Body of pancreas (tissue), 4 donors: ENCODE results near the gene TCEAL4. TPM values are rescaled to one million over a fixed set of nuclear protein-coding genes. Genes with fewer than 3 reads are reported as not detected.

Source experiments
- ATAC-seq: fragments of 150-250 bp; one replicate; pipeline ENCODE4 v1.9.1; 2016
- DNase-seq, 4 donors: peaks; one replicate each; pipeline ENCODE4 v3.0.0-alpha.2; 2019
- H3K27ac ChIP-seq, 4 donors: fragments of 200-600 bp; sonication (generic); 1 replicate in 3 of 4; 2 replicates in 1 of 4; pipeline versions ENCODE4 v1.5.1 to v1.6.1; 2016 to 2019; ENCODE audit warnings: mild to moderate bottlenecking in 1 of 4, mixed read lengths in 1 of 4, moderate library complexity in 1 of 4
- H3K27me3 ChIP-seq, 2 donors: fragments of 200-600 bp; sonication (generic); one replicate each; pipeline ENCODE4 v1.6.0; 2016; ENCODE audit warnings: mild to moderate bottlenecking in 1 of 2
- H3K36me3 ChIP-seq, 2 donors: fragments of 200-600 bp; sonication (generic); replicated peaks in 1 of 2; 2 replicates each; pipeline ENCODE4 v1.5.1; 2016; ENCODE audit warnings: low read depth in 2 of 2; ENCODE audit not compliant: insufficient read depth in 1 of 2
- H3K4me1 ChIP-seq: fragments of 200-600 bp; sonication (generic); one replicate; pipeline ENCODE4 v1.6.0; 2016
- H3K4me3 ChIP-seq, 2 donors: fragments of 200-600 bp; sonication (generic); 1 replicate in 1 of 2; 2 replicates in 1 of 2; pipeline ENCODE4 v1.5.1; 2016 to 2019
- H3K9me3 ChIP-seq, 3 donors: fragments of 200-600 bp; sonication (generic); 1 replicate in 2 of 3; 2 replicates in 1 of 3; pipeline ENCODE4 v1.5.1; 2016
- POLR2A ChIP-seq, 3 donors: fragments of 450-650 bp; IDR thresholded peaks; one replicate each; pipeline ENCODE4 v1.6.1; 2016; ENCODE audit warnings: antibody characterized with exemption in 3 of 3, mild to moderate bottlenecking in 2 of 3
- WGBS, 2 donors: methylation state at CpG; one replicate each; pipeline ENCODE4 v1.1.5; 2017; 5-methylcytosine and 5-hydroxymethylcytosine counted together
- intact Hi-C: fragments of 100-400 bp; cut with DNase I; formaldehyde crosslinking; loops from one replicate; pipeline ENCODE4 v1.15.1; 2023
- total RNA-seq, 2 donors: library from RNA; depleted of rRNA; stranded (reverse); fragments of >200 nt; gene quantifications; one replicate each; pipeline ENCODE4 v1.1.0, GENCODE V29; 2016
- TF ChIP-seq, protein P1 (sequence below), 7 experiments: fragments of 450-650 bp in 4 of 7; fragments of 200-600 bp in 3 of 7; sonication (generic) in 3 of 7; IDR thresholded peaks; one replicate each; pipeline ENCODE4 v1.5.1; 2016 to 2019; ENCODE audit warnings: antibody characterized with exemption in 7 of 7

The TCEAL4 gene
- total RNA-seq, 2 donors from 2014 or later: 36.8 to 51.4 TPM

DNA sequence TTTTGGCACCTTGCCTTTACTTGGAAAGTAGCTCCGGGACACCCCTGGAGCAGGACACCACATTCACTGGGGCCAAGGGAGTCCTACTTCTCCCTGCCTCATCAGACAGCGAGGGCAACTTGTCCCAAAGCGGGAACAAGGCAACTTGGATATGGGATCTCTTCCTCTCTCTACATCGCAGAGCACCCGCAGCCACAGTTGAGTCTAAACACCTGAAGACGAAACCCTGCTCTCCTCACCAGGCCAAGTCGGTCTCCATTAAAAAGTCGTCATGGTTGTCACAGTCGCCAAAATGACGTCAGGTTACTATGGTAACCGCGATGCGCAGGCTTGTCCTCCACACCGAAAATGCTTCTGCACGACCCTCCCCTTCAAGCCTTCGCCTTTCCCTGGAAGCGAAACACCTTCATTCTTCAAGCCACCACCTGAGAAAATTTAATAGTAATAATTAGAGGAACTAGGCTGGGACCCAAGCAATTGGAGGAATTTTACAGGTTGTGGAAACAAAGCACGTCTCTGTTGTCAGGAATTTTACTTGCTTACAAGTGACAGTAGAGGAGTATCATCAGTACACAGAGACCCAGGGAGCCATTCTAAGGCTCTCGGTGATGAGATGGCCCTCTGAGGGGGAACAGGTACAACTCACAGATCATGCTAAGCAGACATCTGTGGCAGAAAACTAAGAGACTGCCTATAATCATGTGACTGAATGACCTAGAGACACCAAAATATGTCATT lies 30.5 kb upstream of the TCEAL4 start:
- peak; percentile 11 to 45 (median 30) for DNase-seq
- Histone ChIP-seq H3K4me3 (no peak overlapping the region), H3K27ac (no peak overlapping the region), H3K36me3 (no peaks in the 10 kb centered on the region), H3K4me1 (no peaks in the 10 kb centered on the region), H3K27me3 (no peaks in the 10 kb centered on the region), H3K9me3 (no peaks in the 10 kb centered on the region)
- WGBS, 2 donors: 32 to 68% methylated on average over 11 to 19 of the region's 19 CpGs
- TF ChIP-seq, protein P1, sequence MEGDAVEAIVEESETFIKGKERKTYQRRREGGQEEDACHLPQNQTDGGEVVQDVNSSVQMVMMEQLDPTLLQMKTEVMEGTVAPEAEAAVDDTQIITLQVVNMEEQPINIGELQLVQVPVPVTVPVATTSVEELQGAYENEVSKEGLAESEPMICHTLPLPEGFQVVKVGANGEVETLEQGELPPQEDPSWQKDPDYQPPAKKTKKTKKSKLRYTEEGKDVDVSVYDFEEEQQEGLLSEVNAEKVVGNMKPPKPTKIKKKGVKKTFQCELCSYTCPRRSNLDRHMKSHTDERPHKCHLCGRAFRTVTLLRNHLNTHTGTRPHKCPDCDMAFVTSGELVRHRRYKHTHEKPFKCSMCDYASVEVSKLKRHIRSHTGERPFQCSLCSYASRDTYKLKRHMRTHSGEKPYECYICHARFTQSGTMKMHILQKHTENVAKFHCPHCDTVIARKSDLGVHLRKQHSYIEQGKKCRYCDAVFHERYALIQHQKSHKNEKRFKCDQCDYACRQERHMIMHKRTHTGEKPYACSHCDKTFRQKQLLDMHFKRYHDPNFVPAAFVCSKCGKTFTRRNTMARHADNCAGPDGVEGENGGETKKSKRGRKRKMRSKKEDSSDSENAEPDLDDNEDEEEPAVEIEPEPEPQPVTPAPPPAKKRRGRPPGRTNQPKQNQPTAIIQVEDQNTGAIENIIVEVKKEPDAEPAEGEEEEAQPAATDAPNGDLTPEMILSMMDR (IDR thresholded peaks at IDR 0.05): no peak
- no peak for TF ChIP-seq POLR2A (IDR thresholded peaks at IDR 0.05)
- ATAC-seq: no peak
- intact Hi-C loops: no loop called here

DNA sequence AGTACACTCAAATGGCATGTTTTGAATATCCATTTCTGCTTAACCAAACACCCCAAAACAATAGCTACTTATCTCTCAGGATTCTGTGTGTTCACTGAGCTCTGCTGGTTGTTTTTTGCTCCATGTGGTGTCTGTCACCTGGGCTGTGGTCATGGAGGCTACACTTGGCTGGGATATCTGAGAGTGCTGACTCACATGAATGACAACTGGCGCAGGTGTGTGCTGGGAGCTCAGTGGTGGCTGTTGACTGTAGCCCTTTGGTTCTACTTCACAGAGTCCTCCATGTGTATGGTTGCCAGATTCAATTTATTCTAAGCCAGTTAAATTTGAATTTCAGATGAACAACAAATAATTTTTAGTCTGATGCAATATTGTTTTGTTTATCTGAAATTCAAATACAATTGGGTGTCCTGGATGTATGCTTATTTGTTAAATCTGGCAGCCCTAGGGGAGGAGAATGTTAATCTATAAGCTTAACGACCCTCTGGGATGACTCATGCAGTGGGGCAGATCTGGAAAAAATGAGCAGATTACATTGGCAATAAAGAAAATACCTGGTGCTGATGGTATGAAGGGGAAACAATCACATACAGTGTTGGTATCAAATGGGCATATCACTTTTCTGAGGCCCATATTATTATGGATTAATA lies 28.2 kb upstream of the TCEAL4 start:
- DNase-seq (peak in 1 of 4 donors; percentile 47), ATAC-seq (no peak)
- H3K4me3 ChIP-seq: no peak overlapping the region
- no peak overlapping the region for H3K27ac ChIP-seq
- H3K27me3 ChIP-seq: no peaks in the 10 kb centered on the region
- intact Hi-C loops: no loop called here
- no peak for TF ChIP-seq POLR2A (IDR thresholded peaks at IDR 0.05)
- TF ChIP-seq, protein P1 (IDR thresholded peaks at IDR 0.05): no peak
- H3K4me1 ChIP-seq: no peaks in the 10 kb centered on the region
- no peaks in the 10 kb centered on the region for H3K36me3 ChIP-seq
- 49 to 67% methylated on average over 2 of the region's 2 CpGs for WGBS, 2 donors
- no peaks in the 10 kb centered on the region for H3K9me3 ChIP-seq

DNA sequence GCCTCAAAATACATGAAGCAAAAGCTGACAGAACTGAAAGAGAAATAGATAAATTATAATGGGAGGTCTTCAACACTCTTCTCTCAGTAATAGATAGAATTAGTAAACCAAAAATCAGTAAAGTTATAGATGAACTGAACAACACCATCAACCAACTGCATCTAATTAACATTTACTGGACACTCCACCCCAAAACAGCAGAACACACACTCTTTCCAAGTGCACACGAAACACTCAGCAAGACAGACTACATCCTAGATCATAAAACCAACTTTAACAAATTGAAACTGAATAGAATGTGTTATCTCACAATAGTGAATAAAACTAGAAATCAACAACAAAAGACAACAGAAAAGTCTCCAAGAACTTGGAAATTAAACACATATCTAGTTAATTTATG lies 25.1 kb upstream of the TCEAL4 start:
- no peaks in the 10 kb centered on the region for H3K36me3 ChIP-seq
- no peak for TF ChIP-seq POLR2A (IDR thresholded peaks at IDR 0.05)
- TF ChIP-seq, protein P1 (IDR thresholded peaks at IDR 0.05): no peak
- H3K4me3 ChIP-seq: no peak overlapping the region
- no peaks in the 10 kb centered on the region for H3K4me1 ChIP-seq
- intact Hi-C loops: no loop called here
- DNase-seq: no peak
- H3K27ac ChIP-seq: no peak overlapping the region
- no peak for ATAC-seq
- 85 to 86% methylated on average over 1 of the region's 1 CpG for WGBS, 2 donors
- no peaks in the 10 kb centered on the region for H3K27me3 ChIP-seq
- no peaks in the 10 kb centered on the region for H3K9me3 ChIP-seq

DNA sequence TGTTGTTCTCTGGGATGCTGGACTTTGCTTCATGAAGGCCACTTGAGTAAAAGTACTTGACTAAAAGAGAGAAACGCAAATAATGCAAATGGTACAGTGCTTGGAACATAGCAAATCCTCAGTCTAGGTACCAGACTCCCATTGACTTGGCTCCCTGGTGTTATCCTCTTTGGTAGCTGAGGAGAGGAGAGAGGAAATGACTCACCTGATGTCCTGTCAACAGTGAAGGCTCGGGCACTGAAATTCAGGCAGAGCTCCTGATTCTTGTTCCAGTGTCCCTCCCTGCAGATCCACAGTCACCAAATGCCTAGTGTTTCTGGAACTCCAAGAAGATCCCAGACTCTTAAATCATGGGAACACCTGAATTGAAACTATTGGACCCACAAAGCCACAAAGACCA lies 22.5 kb upstream of the TCEAL4 start:
- no peak overlapping the region for H3K4me3 ChIP-seq
- WGBS, 2 donors: 76 to 100% methylated on average over 1 to 2 of the region's 2 CpGs
- no peak overlapping the region for H3K27ac ChIP-seq
- DNase-seq (no peak), ATAC-seq (no peak)
- intact Hi-C loops: no loop called here
- no peak for TF ChIP-seq POLR2A (IDR thresholded peaks at IDR 0.05)
- TF ChIP-seq, protein P1 (IDR thresholded peaks at IDR 0.05): no peak
- H3K9me3 ChIP-seq: no peaks in the 10 kb centered on the region
- H3K36me3 ChIP-seq: no peaks in the 10 kb centered on the region
- H3K4me1 ChIP-seq: no peaks in the 10 kb centered on the region
- no peaks in the 10 kb centered on the region for H3K27me3 ChIP-seq
